ENCODE data around the gene ERICH3. TPM values are rescaled to one million over a fixed set of nuclear protein-coding genes. Genes with fewer than 3 reads are reported as not detected.

The ERICH3 gene
- total RNA-seq, 1 donor, result under 0.01 TPM

GRCh38 chr1:74591949-74592348 is 81.6 kb downstream of the ERICH3 start:
- DNase-seq (ENCODE audit: low read depth in 2 of 3, low spot score in 2 of 3), result no peak

- no peak for DNase-seq (ENCODE audit: low read depth in 2 of 3, low spot score in 2 of 3)
Observed at GRCh38 chr1:74590288-74590687, 83.3 kb downstream of the ERICH3 start.

- DNase-seq (ENCODE audit: low read depth in 2 of 3, low spot score in 2 of 3), result no peak
Observed at GRCh38 chr1:74587888-74588287, 85.7 kb downstream of the ERICH3 start.

- DNase-seq (ENCODE audit: low read depth in 2 of 3, low spot score in 2 of 3), result no peak
Observed at GRCh38 chr1:74586253-74586897, 87.2 kb downstream of the ERICH3 start.

GRCh38 chr1:74584185-74584584 is 89.4 kb downstream of the ERICH3 start:
- no peak for DNase-seq (ENCODE audit: low read depth in 2 of 3, low spot score in 2 of 3)

- DNase-seq (ENCODE audit: low read depth in 2 of 3, low spot score in 2 of 3), result no peak
Observed at GRCh38 chr1:74583397-74583796, 90.2 kb downstream of the ERICH3 start.

GRCh38 chr1:74579425-74579824 is 94.2 kb downstream of the ERICH3 start:
- no peak for DNase-seq (ENCODE audit: low read depth in 2 of 3, low spot score in 2 of 3)

- DNase-seq (ENCODE audit: low read depth in 2 of 3, low spot score in 2 of 3), result no peak
Observed at GRCh38 chr1:74578101-74578500, 95.5 kb downstream of the ERICH3 start.

GRCh38 chr1:74571891-74572290 is 101.7 kb downstream of the ERICH3 start:
- no peak for DNase-seq (ENCODE audit: low read depth in 2 of 3, low spot score in 2 of 3)

GRCh38 chr1:74571493-74571800 is 102.1 kb downstream of the ERICH3 start:
- DNase-seq (ENCODE audit: low read depth in 2 of 3, low spot score in 2 of 3), result no peak

GRCh38 chr1:74570797-74571492 is 102.6 kb downstream of the ERICH3 start:
- DNase-seq (ENCODE audit: low read depth in 2 of 3, low spot score in 2 of 3), result no peak

- DNase-seq (ENCODE audit: low read depth in 2 of 3, low spot score in 2 of 3), result no peak
Observed at GRCh38 chr1:74549932-74550331, 123.7 kb downstream of the ERICH3 start.

GRCh38 chr1:74548961-74549750 is 124.4 kb downstream of the ERICH3 start:
- DNase-seq (ENCODE audit: low read depth in 2 of 3, low spot score in 2 of 3), result no peak

- DNase-seq (ENCODE audit: low read depth in 2 of 3, low spot score in 2 of 3), result no peak
Observed at GRCh38 chr1:74545821-74546220, 127.8 kb downstream of the ERICH3 start.

GRCh38 chr1:74534241-74534640 is 139.4 kb downstream of the ERICH3 start:
- DNase-seq (ENCODE audit: low read depth in 2 of 3, low spot score in 2 of 3), result no peak

- DNase-seq (ENCODE audit: low read depth in 2 of 3, low spot score in 2 of 3), result no peak
Observed at GRCh38 chr1:74531796-74532195, 141.8 kb downstream of the ERICH3 start.

- no peak for DNase-seq (ENCODE audit: low read depth in 2 of 3, low spot score in 2 of 3)
Observed at GRCh38 chr1:74530892-74531291, 142.7 kb downstream of the ERICH3 start.

GRCh38 chr1:74528123-74528522 is 145.5 kb downstream of the ERICH3 start:
- no peak for DNase-seq (ENCODE audit: low read depth in 2 of 3, low spot score in 2 of 3)

- no peak for DNase-seq (ENCODE audit: low read depth in 2 of 3, low spot score in 2 of 3)
Observed at GRCh38 chr1:74526708-74527107, 146.9 kb downstream of the ERICH3 start.

GRCh38 chr1:74523873-74524480 is 149.6 kb downstream of the ERICH3 start:
- no peak for DNase-seq (ENCODE audit: low read depth in 2 of 3, low spot score in 2 of 3)

- no peak for DNase-seq (ENCODE audit: low read depth in 2 of 3, low spot score in 2 of 3)
Observed at GRCh38 chr1:74522148-74522547, 151.4 kb downstream of the ERICH3 start.
